ENCODE data around the gene WLS. TPM values are rescaled to one million over a fixed set of nuclear protein-coding genes. Genes with fewer than 3 reads are reported as not detected.

Gene WLS
- polyA plus RNA-seq, 3 donors, result 137 to 145 (median 143) TPM

GRCh38 chr1:68210829-68211228, 21.5 kb downstream of the WLS start:
- no peak for DNase-seq (ENCODE audit: extremely low read depth in 1 of 11, low read depth in 9 of 11, low spot score in 4 of 11)

GRCh38 chr1:68210027-68210426, 22.3 kb downstream of the WLS start:
- no peak for DNase-seq (ENCODE audit: extremely low read depth in 1 of 11, low read depth in 9 of 11, low spot score in 4 of 11)

DNA sequence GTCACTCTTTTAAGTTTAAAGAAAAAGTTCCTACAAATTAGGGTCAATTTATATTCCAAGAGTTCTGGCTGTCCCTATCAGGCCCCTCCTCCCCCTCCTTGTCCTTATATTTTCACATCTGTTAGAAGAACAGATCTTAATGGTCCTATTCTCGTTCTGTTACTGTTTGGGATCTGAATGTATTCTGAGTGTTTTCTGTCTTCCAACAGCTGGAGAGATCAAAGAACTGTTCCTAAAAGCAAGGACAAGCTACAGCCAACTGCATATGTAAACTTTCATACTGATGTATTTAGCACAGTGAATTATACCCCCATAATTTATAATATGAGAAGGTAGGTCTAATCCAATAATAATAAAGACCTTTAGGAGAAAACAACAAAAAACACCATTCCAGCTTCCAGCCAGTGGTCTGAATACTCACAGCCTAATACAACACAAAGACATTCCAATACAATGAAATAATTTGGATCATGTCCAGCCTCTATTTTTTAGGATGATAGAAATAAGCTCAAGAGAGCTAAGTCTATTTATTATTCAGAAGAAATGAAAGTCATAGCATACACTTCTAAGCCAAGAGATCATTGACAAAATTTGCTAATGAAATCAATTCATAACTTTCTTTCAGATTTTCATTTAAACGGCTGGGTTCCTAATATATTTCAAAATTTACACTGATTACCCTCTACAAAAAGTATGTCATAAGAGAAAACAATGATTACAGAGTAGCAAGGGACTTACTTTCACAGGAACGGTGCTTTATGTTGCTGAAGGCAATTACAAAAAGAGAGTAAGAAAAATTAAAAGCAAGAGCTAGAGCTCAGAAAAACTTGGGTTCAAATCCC, 25.3 kb downstream of the WLS start:
- peak in 1 of 11 donors; percentile 50 for DNase-seq (ENCODE audit: extremely low read depth in 1 of 11, low read depth in 9 of 11, low spot score in 4 of 11)

- no peak for DNase-seq (ENCODE audit: extremely low read depth in 1 of 11, low read depth in 9 of 11, low spot score in 4 of 11)
These were observed 26.4 kb downstream of the WLS start for GRCh38 chr1:68205794-68206358.

- DNase-seq (ENCODE audit: extremely low read depth in 1 of 11, low read depth in 9 of 11, low spot score in 4 of 11), result no peak
These were observed 27.2 kb downstream of the WLS start for GRCh38 chr1:68204977-68205630.

DNA sequence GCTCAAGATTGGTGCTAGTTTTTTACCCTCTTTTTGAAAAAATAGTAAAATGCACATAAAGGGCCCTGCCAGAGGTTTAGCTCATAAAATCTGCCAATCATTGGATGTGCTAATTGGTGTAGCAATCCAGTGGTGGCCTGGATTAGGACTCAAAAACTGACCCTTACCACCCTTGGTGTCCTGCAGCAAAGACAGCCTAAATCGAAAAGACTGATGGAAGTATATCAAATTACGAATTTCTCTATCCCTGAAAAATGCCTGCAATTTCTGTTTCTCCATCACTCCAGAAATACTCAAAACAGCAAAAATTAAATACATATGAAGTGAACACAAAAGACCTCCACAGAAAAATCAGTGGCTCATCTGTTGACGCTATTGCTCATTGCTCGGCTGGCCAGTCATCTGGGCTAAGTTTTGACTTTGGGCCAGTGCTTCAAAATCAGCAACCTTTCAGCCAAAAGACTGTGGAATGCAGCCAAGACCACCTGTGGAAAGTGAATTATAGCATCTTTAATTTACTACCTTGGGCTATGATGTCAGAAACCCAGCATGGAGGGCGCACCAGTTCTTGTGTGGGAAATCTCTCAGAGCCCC, 30.0 kb downstream of the WLS start:
- DNase-seq (ENCODE audit: extremely low read depth in 1 of 11, low read depth in 9 of 11, low spot score in 4 of 11), result no peak

GRCh38 chr1:68201546-68202238, 30.6 kb downstream of the WLS start:
- DNase-seq (ENCODE audit: extremely low read depth in 1 of 11, low read depth in 9 of 11, low spot score in 4 of 11), result no peak

GRCh38 chr1:68199603-68200002, 32.7 kb downstream of the WLS start:
- DNase-seq (ENCODE audit: extremely low read depth in 1 of 11, low read depth in 9 of 11, low spot score in 4 of 11), result no peak

DNA sequence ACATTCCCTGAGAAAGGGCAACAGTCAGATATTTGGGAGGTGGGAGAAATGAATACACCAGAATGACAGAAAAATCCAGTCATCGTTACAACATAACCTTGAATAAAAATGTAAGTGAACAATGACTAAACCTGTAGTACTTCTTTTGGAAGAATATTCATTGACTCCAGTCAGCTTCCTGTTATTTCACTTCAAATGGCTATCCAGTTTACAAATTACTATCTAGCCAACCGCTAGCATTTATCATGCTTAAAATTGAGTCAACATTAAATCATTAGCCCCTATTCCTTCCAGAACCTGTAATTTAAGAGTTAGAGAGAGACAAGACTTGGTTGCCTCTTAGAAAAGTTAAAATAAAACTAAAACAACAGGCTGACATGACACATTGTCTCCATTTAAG, 33.6 kb downstream of the WLS start:
- DNase-seq (ENCODE audit: extremely low read depth in 1 of 11, low read depth in 9 of 11, low spot score in 4 of 11), result no peak

- DNase-seq (ENCODE audit: extremely low read depth in 1 of 11, low read depth in 9 of 11, low spot score in 4 of 11), result no peak
These were observed 34.4 kb downstream of the WLS start for GRCh38 chr1:68197891-68198290.

- no peak for DNase-seq (ENCODE audit: extremely low read depth in 1 of 11, low read depth in 9 of 11, low spot score in 4 of 11)
These were observed 34.9 kb downstream of the WLS start for GRCh38 chr1:68197461-68197860.

GRCh38 chr1:68196676-68197075, 35.6 kb downstream of the WLS start:
- DNase-seq (ENCODE audit: extremely low read depth in 1 of 11, low read depth in 9 of 11, low spot score in 4 of 11), result no peak

GRCh38 chr1:68191717-68192116, 40.6 kb downstream of the WLS start:
- DNase-seq (ENCODE audit: extremely low read depth in 1 of 11, low read depth in 9 of 11, low spot score in 4 of 11), result no peak

- DNase-seq (ENCODE audit: extremely low read depth in 1 of 11, low read depth in 9 of 11, low spot score in 4 of 11), result no peak
These were observed 43.5 kb downstream of the WLS start for GRCh38 chr1:68188644-68189340.

- DNase-seq (ENCODE audit: extremely low read depth in 1 of 11, low read depth in 9 of 11, low spot score in 4 of 11), result no peak
These were observed 44.2 kb downstream of the WLS start for GRCh38 chr1:68188060-68188538.

DNA sequence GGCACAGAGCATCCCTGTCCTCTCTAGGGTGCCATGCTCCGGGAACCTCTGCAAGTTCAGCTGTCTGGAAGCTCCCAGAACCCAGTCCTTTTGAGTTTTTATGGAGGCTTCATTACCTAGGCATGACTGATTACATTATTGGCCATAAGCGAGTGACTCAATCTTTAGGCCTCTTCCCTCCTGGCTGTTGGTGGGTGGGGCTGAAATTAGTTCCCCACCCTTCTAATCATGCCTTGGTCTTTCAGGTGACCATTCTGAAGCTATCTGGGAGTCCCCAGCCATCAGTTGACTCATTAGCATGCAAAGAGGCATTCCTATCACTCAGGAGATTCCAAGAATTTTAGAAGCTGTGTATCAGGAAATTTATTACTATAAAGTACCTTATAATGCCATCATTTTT, 46.6 kb downstream of the WLS start:
- DNase-seq (ENCODE audit: extremely low read depth in 1 of 11, low read depth in 9 of 11, low spot score in 4 of 11), result no peak

GRCh38 chr1:68183895-68184294, 48.4 kb downstream of the WLS start:
- DNase-seq (ENCODE audit: extremely low read depth in 1 of 11, low read depth in 9 of 11, low spot score in 4 of 11), result no peak

DNA sequence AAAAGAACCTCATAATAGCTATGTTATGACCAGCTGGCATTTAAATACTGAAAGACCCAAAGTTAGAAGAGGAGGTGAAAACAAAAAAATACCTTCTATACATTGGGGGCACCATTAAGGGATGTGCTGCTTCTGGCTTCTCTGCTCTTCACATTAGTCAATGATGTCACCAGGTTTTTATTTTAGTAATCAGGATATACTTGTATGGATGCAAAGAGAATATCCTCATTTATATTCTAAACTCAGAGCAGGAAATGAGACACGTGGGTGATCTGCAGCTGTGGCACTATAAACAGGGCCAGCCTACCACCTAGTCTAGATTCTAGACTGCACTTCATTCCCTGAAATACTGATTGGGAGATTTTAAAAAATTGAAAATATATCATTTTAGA, 51.2 kb downstream of the WLS start:
- no peak for DNase-seq (ENCODE audit: extremely low read depth in 1 of 11, low read depth in 9 of 11, low spot score in 4 of 11)
